ENCODE results near the gene THADA.
"Not testable (repeated sequence)": the region's sequence is repeated elsewhere in the genome, so short reads cannot be mapped to it uniquely, and the experiment has no call there.

The THADA gene

GRCh38 chr2:43294973-43295603, 300.8 kb downstream of the THADA start:
- no peak for DNase-seq

- DNase-seq = no peak
These were observed 301.8 kb downstream of the THADA start for GRCh38 chr2:43293744-43294695.

- no peak for DNase-seq
These were observed 302.7 kb downstream of the THADA start for GRCh38 chr2:43292851-43293743.

GRCh38 chr2:43292297-43292696, 303.5 kb downstream of the THADA start:
- DNase-seq = no peak

- DNase-seq = no peak
These were observed 306.5 kb downstream of the THADA start for GRCh38 chr2:43289331-43289730.

- no peak for DNase-seq
These were observed 307.2 kb downstream of the THADA start for GRCh38 chr2:43288417-43289305.

GRCh38 chr2:43285987-43286386, 309.9 kb downstream of the THADA start:
- DNase-seq = no peak

GRCh38 chr2:43284967-43285366, 310.9 kb downstream of the THADA start:
- DNase-seq = no peak

GRCh38 chr2:43284347-43284746, 311.5 kb downstream of the THADA start:
- DNase-seq = not testable (repeated sequence)

GRCh38 chr2:43280994-43281393, 314.8 kb downstream of the THADA start:
- DNase-seq = no peak

GRCh38 chr2:43279317-43279840, 316.5 kb downstream of the THADA start:
- DNase-seq = no peak

- DNase-seq = no peak
These were observed 317.1 kb downstream of the THADA start for GRCh38 chr2:43278564-43279220.

GRCh38 chr2:43276962-43277391, 318.9 kb downstream of the THADA start:
- no peak for DNase-seq

GRCh38 chr2:43276266-43276941, 319.4 kb downstream of the THADA start:
- no peak for DNase-seq

- no peak for DNase-seq
These were observed 321.1 kb downstream of the THADA start for GRCh38 chr2:43274721-43275120.

GRCh38 chr2:43274055-43274454, 321.8 kb downstream of the THADA start:
- no peak for DNase-seq

- no peak for DNase-seq
These were observed 322.3 kb downstream of the THADA start for GRCh38 chr2:43273529-43273928.

- DNase-seq = no peak
These were observed 324.8 kb downstream of the THADA start for GRCh38 chr2:43270930-43271615.

GRCh38 chr2:43270461-43270860, 325.4 kb downstream of the THADA start:
- DNase-seq = no peak

GRCh38 chr2:43269706-43270105, 326.1 kb downstream of the THADA start:
- no peak for DNase-seq
